Peyer's patch (tissue), 4 donors: ENCODE measurements around the gene TICAM1. TPM values are rescaled to one million over a fixed set of nuclear protein-coding genes. Genes with fewer than 3 reads are reported as not detected.

ENCODE experiments used
- DNase-seq, 3 donors: peaks; one replicate each; pipeline ENCODE4 v3.0.0-alpha.2; 2017 to 2019
- H3K27ac ChIP-seq, 4 donors: fragments of 200-600 bp; sonication (generic); one replicate each; pipeline ENCODE4 v1.5.1; 2016 to 2019
- H3K27me3 ChIP-seq, 2 donors: fragments of 200-600 bp; sonication (generic); one replicate each; pipeline ENCODE4 v1.5.1; 2019
- H3K36me3 ChIP-seq, 3 donors: fragments of 200-600 bp; sonication (generic); one replicate each; pipeline ENCODE4 v1.5.1; 2016 to 2019
- H3K4me1 ChIP-seq, 4 donors: fragments of 200-600 bp; sonication (generic); one replicate each; pipeline ENCODE4 v1.5.1; 2016 to 2019
- H3K4me3 ChIP-seq, 4 donors: fragments of 200-600 bp; sonication (generic); 1 replicate in 3 of 4; 2 replicates in 1 of 4; pipeline ENCODE4 v1.5.1; 2016 to 2019; ENCODE audit warnings: mild to moderate bottlenecking in 1 of 4
- H3K9me3 ChIP-seq, 4 donors: fragments of 200-600 bp; sonication (generic); one replicate each; pipeline ENCODE4 v1.5.1; 2016 to 2019; ENCODE audit warnings: mild to moderate bottlenecking in 1 of 4
- CTCF ChIP-seq, 6 experiments: fragments of 450-650 bp in 4 of 6; fragments of 200-600 bp in 2 of 6; sonication (generic) in 1 of 6; IDR thresholded peaks; one replicate each; pipeline ENCODE4 v1.5.1; 2017 to 2019; ENCODE audit warnings: antibody characterized with exemption in 6 of 6, mild to moderate bottlenecking in 3 of 6, moderate library complexity in 1 of 6
- POLR2A ChIP-seq, 2 donors: fragments of 450-650 bp; IDR thresholded peaks; one replicate each; pipeline ENCODE4 v1.5.1; 2017; ENCODE audit warnings: antibody characterized with exemption in 2 of 2, mild to moderate bottlenecking in 2 of 2, moderate library complexity in 2 of 2
- total RNA-seq, 4 donors: library from RNA; depleted of rRNA; stranded (reverse); fragments of >200 nt; gene quantifications; one replicate each; pipeline ENCODE4 v1.1.0, GENCODE V29; 2016

TICAM1 gene
- total RNA-seq, 4 donors from 2014 or later: 14.0 to 45.8 (median 28.8) TPM

GRCh38 chr19:4871711-4872110 lies 40.2 kb upstream of the TICAM1 start:
- no peak for DNase-seq
- Histone ChIP-seq H3K27ac (no peak overlapping the region), H3K4me1 (peaks cover 0 to 16% (median 0%) of the 10 kb centered on the region in 4 donors), H3K36me3 (no peaks in the 10 kb centered on the region), H3K9me3 (no peaks in the 10 kb centered on the region), H3K4me3 (no peak overlapping the region), H3K27me3 (no peaks in the 10 kb centered on the region)
- no peak for TF ChIP-seq POLR2A (IDR thresholded peaks at IDR 0.05)
- TF ChIP-seq CTCF (IDR thresholded peaks at IDR 0.05): no peak

- peak in 2 of 3 donors; percentile 55 to 81 for DNase-seq
- no peaks in the 10 kb centered on the region for H3K27me3 ChIP-seq
- H3K27ac ChIP-seq: peak overlapping the region in 2 of 4 donors; percentile 22
- no peaks in the 10 kb centered on the region for H3K36me3 ChIP-seq
- H3K9me3 ChIP-seq: no peaks in the 10 kb centered on the region
- no peak for TF ChIP-seq POLR2A (IDR thresholded peaks at IDR 0.05)
- TF ChIP-seq CTCF (IDR thresholded peaks at IDR 0.05): no peak
- no peak overlapping the region for H3K4me3 ChIP-seq
- H3K4me1 ChIP-seq: peaks cover 0 to 26% (median 0%) of the 10 kb centered on the region in 4 donors
These were observed 38.7 kb upstream of the TICAM1 start for GRCh38 chr19:4870025-4870700.

- TF ChIP-seq CTCF (IDR thresholded peaks at IDR 0.05) (no peak), POLR2A (IDR thresholded peaks at IDR 0.05) (no peak)
- DNase-seq: no peak
- Histone ChIP-seq H3K4me1 (peaks cover 0 to 26% (median 0%) of the 10 kb centered on the region in 4 donors), H3K36me3 (no peaks in the 10 kb centered on the region), H3K27ac (peak overlapping the region in 3 of 4 donors; percentile 77 to 93 (median 87)), H3K4me3 (peak overlapping the region in 2 of 4 donors; percentile 59 to 76), H3K27me3 (no peaks in the 10 kb centered on the region), H3K9me3 (no peaks in the 10 kb centered on the region)
These were observed 36.8 kb upstream of the TICAM1 start for GRCh38 chr19:4868286-4868834.

GRCh38 chr19:4867534-4868285 lies 36.2 kb upstream of the TICAM1 start, which contains the start of gene PLIN3:
TSS of gene PLIN3 (minus strand) at chr19:4867667. CDS start at chr19:4861394, 6,273 bp downstream.
- DNase-seq: peak; percentile 97 to 99 (median 98)
- H3K27ac ChIP-seq: peak within 1 kb of the TSS; percentile 77 to 93 (median 83)
- no peaks in the 10 kb centered on the region for H3K36me3 ChIP-seq
- peak; percentile 53 to 77 for TF ChIP-seq POLR2A (IDR thresholded peaks at IDR 0.05)
- TF ChIP-seq CTCF (IDR thresholded peaks at IDR 0.05): no peak
- peak within 1 kb of the TSS; percentile 59 to 91 (median 70) for H3K4me3 ChIP-seq
- H3K4me1 ChIP-seq: peaks cover 0 to 26% (median 0%) of the 10 kb centered on the region in 4 donors
- no peaks in the 10 kb centered on the region for H3K27me3 ChIP-seq
- no peaks in the 10 kb centered on the region for H3K9me3 ChIP-seq

- Histone ChIP-seq H3K4me1 (peaks cover 0 to 29% (median 0%) of the 10 kb centered on the region in 4 donors), H3K9me3 (no peaks in the 10 kb centered on the region), H3K27ac (peak overlapping the region; percentile 77 to 93 (median 83)), H3K27me3 (no peaks in the 10 kb centered on the region), H3K4me3 (peak overlapping the region; percentile 59 to 91 (median 70)), H3K36me3 (no peaks in the 10 kb centered on the region)
- TF ChIP-seq CTCF (IDR thresholded peaks at IDR 0.05): no peak
- no peak for TF ChIP-seq POLR2A (IDR thresholded peaks at IDR 0.05)
- peak; percentile 75 to 82 (median 78) for DNase-seq
These were observed 35.3 kb upstream of the TICAM1 start for GRCh38 chr19:4866595-4867424.
